Measurements from ENCODE around the gene PRG3.

DNA sequence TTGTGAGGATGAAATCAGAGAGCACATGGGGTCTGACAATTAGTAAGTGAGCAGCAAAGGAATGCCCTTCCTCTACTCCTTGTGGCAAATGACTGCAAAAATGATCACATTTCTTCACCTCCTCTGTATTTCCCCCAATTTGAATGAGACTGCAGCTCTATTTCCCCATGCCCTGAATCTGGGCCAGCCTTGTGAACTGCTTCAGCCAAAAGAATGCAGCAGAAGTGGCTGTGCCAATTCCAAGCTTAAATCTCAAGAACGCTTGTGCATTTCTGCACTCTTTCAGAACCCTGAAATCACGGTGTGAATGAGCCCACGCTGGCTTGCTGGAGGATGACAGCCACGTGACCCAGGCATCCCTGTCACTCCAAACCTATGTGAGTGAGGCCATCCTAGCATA lies 36.1 kb upstream of the PRG3 start:
- TF ChIP-seq, protein P1, sequence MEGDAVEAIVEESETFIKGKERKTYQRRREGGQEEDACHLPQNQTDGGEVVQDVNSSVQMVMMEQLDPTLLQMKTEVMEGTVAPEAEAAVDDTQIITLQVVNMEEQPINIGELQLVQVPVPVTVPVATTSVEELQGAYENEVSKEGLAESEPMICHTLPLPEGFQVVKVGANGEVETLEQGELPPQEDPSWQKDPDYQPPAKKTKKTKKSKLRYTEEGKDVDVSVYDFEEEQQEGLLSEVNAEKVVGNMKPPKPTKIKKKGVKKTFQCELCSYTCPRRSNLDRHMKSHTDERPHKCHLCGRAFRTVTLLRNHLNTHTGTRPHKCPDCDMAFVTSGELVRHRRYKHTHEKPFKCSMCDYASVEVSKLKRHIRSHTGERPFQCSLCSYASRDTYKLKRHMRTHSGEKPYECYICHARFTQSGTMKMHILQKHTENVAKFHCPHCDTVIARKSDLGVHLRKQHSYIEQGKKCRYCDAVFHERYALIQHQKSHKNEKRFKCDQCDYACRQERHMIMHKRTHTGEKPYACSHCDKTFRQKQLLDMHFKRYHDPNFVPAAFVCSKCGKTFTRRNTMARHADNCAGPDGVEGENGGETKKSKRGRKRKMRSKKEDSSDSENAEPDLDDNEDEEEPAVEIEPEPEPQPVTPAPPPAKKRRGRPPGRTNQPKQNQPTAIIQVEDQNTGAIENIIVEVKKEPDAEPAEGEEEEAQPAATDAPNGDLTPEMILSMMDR (conservative IDR thresholded peaks at IDR 0.05 in 1 of 2, IDR thresholded peaks at IDR 0.05 in 1 of 2; ENCODE audit: extremely low read depth in 1 of 2, insufficient read depth in 1 of 2, low read depth in 1 of 2, low read length in 2 of 2): no peak
- TF ChIP-seq EZH2 (IDR thresholded peaks at IDR 0.05; ENCODE audit: borderline replicate concordance, low read length): no peak

Measured in mammary epithelial cell (primary cell).